PC-3 (cell line): ENCODE measurements around the gene THUMPD2.

ENCODE experiments used
- EZH2 ChIP-seq: fragments of 300-600 bp; sonication (generic); IDR thresholded peaks from one replicate; pipeline ENCODE4 v1.6.1; 2017; ENCODE audit warnings: antibody characterized with exemption, mild to moderate bottlenecking, low read length; ENCODE audit not compliant: unreplicated experiment
- TF ChIP-seq, protein P1 (sequence below): fragments of 300-600 bp; sonication (generic); conservative IDR thresholded peaks from 2 replicates; pipeline ENCODE4 v1.5.1; 2017; ENCODE audit warnings: antibody characterized with exemption, low read depth, mild to moderate bottlenecking, low read length

DNA sequence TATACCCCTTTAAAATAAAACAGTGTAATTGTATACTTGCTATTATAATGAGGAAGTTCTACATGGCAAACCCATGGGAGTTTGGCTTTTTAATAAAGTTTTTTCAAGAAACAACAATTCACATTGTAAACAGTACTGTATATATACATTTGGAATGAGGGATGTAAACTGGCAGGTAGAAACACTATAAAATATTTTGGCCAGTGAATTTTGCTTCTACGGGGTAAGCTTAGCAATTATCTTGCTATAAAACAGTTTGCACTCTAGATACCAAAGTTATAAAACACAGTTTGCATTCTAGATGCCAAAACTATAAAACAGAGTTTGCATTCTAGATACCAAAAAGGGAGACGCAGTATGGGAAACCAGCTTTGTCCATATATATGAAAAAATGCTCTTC lies 16.6 kb downstream of the THUMPD2 start:
- TF ChIP-seq, protein P1, sequence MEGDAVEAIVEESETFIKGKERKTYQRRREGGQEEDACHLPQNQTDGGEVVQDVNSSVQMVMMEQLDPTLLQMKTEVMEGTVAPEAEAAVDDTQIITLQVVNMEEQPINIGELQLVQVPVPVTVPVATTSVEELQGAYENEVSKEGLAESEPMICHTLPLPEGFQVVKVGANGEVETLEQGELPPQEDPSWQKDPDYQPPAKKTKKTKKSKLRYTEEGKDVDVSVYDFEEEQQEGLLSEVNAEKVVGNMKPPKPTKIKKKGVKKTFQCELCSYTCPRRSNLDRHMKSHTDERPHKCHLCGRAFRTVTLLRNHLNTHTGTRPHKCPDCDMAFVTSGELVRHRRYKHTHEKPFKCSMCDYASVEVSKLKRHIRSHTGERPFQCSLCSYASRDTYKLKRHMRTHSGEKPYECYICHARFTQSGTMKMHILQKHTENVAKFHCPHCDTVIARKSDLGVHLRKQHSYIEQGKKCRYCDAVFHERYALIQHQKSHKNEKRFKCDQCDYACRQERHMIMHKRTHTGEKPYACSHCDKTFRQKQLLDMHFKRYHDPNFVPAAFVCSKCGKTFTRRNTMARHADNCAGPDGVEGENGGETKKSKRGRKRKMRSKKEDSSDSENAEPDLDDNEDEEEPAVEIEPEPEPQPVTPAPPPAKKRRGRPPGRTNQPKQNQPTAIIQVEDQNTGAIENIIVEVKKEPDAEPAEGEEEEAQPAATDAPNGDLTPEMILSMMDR = no peak
- TF ChIP-seq EZH2 = no peak
